MM.1S (cell line): Measurements from ENCODE around the gene SULT6B1.

Experiments used
- DNase-seq: peaks from one replicate; pipeline ENCODE4 v3.0.0-alpha.2; 2015
- H2AFZ ChIP-seq: fragments of 300-600 bp; sonication (generic); 2 replicates; pipeline ENCODE4 v1.6.0; 2016; ENCODE audit warnings: antibody characterized with exemption, low read length
- H3F3A ChIP-seq: fragments of 300-600 bp; sonication (generic); 2 replicates; pipeline ENCODE4 v1.6.1; 2016; ENCODE audit warnings: mild to moderate bottlenecking, antibody characterized with exemption, low read length, moderate library complexity, mixed read lengths; ENCODE audit not compliant: insufficient read depth
- H3K27ac ChIP-seq: fragments of 300-600 bp; sonication (generic); 2 replicates; pipeline ENCODE4 v1.5.1; 2016; ENCODE audit warnings: mild to moderate bottlenecking, low read length
- H3K27me3 ChIP-seq: fragments of 300-600 bp; sonication (generic); replicated peaks from 2 replicates; pipeline ENCODE4 v1.6.0; 2016; ENCODE audit warnings: low read length; ENCODE audit not compliant: insufficient read depth
- H3K36me3 ChIP-seq: fragments of 300-600 bp; sonication (generic); replicated peaks from 2 replicates; pipeline ENCODE4 v1.6.1; 2016; ENCODE audit warnings: mild to moderate bottlenecking, low read length, mixed read lengths; ENCODE audit not compliant: insufficient read depth
- H3K4me1 ChIP-seq: fragments of 300-600 bp; sonication (generic); 2 replicates; pipeline ENCODE4 v1.6.1; 2016; ENCODE audit warnings: low read length, mixed read lengths
- H3K4me2 ChIP-seq: fragments of 300-600 bp; sonication (generic); 2 replicates; pipeline ENCODE4 v1.6.0; 2016; ENCODE audit warnings: low read depth, low read length
- H3K4me3 ChIP-seq: fragments of 300-600 bp; sonication (generic); 2 replicates; pipeline ENCODE4 v1.5.1; 2016; ENCODE audit warnings: low read length, mixed read lengths
- H3K79me2 ChIP-seq: fragments of 300-600 bp; sonication (generic); 2 replicates; pipeline ENCODE4 v1.6.1; 2016; ENCODE audit warnings: mixed run types, low read length, mixed read lengths
- H3K9ac ChIP-seq: fragments of 300-600 bp; sonication (generic); 2 replicates; pipeline ENCODE4 v1.6.1; 2016; ENCODE audit warnings: low read length, mixed read lengths
- H3K9me2 ChIP-seq: fragments of 300-600 bp; sonication (generic); replicated peaks from 2 replicates; pipeline ENCODE4 v1.6.1; 2016; ENCODE audit warnings: mild to moderate bottlenecking, low read length, mixed read lengths; ENCODE audit not compliant: insufficient read depth
- H3K9me3 ChIP-seq: fragments of 300-600 bp; sonication (generic); replicated peaks from 2 replicates; pipeline ENCODE4 v1.6.1; 2016; ENCODE audit warnings: mild to moderate bottlenecking, low read length, mixed read lengths; ENCODE audit not compliant: insufficient read depth
- H4K20me1 ChIP-seq: fragments of 300-600 bp; sonication (generic); 2 replicates; pipeline ENCODE4 v1.6.1; 2016; ENCODE audit warnings: mild to moderate bottlenecking, low read length, moderate library complexity, mixed read lengths; ENCODE audit not compliant: insufficient read depth
- EZH2 ChIP-seq: fragments of 300-600 bp; sonication (generic); optimal IDR thresholded peaks from 2 replicates; pipeline ENCODE3; 2017; ENCODE audit warnings: low read depth, mild to moderate bottlenecking, antibody characterized with exemption, low read length, mixed read lengths
- EZH2phosphoT487 ChIP-seq: fragments of 300-600 bp; sonication (generic); IDR thresholded peaks from 2 replicates; pipeline ENCODE4 v1.6.1; 2018; ENCODE audit warnings: antibody characterized with exemption, low read length
- TF ChIP-seq, protein P1 (sequence below): fragments of 300-600 bp; sonication (generic); IDR thresholded peaks from 2 replicates; pipeline ENCODE4 v1.5.1; 2016; ENCODE audit warnings: antibody characterized with exemption, low read length, mixed read lengths

Gene SULT6B1

DNA sequence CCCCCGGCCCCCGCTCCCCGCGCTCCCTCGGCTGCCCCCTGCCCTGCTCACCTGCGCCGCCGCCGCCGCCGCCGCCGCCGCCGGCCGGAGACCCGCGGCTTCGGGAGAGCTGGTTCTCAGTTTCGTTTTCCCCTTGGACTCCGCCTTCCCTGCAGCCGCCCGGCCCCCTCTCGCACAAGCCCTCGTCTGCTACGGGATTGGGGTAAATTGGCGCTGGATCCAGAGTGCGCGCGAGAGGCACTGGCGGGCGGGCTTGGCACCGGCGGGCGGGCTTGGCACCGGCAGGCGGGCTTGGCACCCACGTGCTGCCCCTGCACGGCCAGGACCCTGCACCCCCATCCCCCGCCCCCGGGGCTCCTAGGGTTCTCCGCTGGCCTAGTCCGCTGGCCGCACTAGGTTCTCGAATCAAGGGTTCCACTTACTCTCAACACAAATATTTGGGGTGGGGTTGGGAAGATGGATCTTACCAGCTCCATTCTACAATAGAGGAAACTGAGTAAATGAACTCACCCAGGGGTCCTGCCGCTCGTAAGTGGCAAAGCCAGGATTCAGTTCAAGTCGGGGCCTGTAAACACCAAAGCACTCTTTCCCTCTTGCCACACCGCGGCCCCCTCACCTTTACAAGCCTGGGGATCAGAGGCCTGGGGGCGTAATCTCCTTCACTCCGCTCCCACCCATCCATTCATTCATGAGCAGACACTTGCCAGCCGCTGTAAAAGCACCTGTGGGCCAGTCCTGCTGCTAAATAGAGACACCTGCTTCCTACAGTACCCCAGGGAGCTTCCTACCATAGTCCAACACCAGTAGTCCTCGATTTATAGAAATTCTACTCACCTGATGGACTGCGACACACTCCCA lies 31.4 kb downstream of the SULT6B1 start, which contains the start of gene EIF2AK2:
Gene EIF2AK2 (minus strand): TSS at position 124 of the 858 bp plus-strand sequence. CDS start 9,174 bp downstream, outside the sequence.
- Histone ChIP-seq H4K20me1 (no peaks in the 10 kb centered on the region), H3F3A (no peaks in the 10 kb centered on the region), H3K9me3 (no peaks in the 10 kb centered on the region), H3K9me2 (no peaks in the 10 kb centered on the region), H3K27me3 (no peaks in the 10 kb centered on the region), H3K4me2 (peak within 1 kb of the TSS; percentile 96), H3K27ac (peak within 1 kb of the TSS; percentile 1; the same call in 1 of the 2 replicates), H3K9ac (peak within 1 kb of the TSS; percentile 90), H3K4me1 (peaks cover 3% of the 10 kb centered on the region; the same call in 1 of the 2 replicates), H3K36me3 (no peaks in the 10 kb centered on the region), H3K79me2 (peaks cover 46% of the 10 kb centered on the region), H2AFZ (peak within 1 kb of the TSS; percentile 96), H3K4me3 (peak within 1 kb of the TSS; percentile 96)
- TF ChIP-seq, protein P1, sequence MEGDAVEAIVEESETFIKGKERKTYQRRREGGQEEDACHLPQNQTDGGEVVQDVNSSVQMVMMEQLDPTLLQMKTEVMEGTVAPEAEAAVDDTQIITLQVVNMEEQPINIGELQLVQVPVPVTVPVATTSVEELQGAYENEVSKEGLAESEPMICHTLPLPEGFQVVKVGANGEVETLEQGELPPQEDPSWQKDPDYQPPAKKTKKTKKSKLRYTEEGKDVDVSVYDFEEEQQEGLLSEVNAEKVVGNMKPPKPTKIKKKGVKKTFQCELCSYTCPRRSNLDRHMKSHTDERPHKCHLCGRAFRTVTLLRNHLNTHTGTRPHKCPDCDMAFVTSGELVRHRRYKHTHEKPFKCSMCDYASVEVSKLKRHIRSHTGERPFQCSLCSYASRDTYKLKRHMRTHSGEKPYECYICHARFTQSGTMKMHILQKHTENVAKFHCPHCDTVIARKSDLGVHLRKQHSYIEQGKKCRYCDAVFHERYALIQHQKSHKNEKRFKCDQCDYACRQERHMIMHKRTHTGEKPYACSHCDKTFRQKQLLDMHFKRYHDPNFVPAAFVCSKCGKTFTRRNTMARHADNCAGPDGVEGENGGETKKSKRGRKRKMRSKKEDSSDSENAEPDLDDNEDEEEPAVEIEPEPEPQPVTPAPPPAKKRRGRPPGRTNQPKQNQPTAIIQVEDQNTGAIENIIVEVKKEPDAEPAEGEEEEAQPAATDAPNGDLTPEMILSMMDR = no peak
- TF ChIP-seq EZH2 (no peak), EZH2phosphoT487 (no peak)
- DNase-seq = peak; percentile 91

GRCh38 chr2:37156071-37156856 lies 32.2 kb downstream of the SULT6B1 start:
- Histone ChIP-seq H3K9me2 (no peaks in the 10 kb centered on the region), H3K4me1 (peaks cover 3% of the 10 kb centered on the region; the same call in 1 of the 2 replicates), H3K4me2 (peak overlapping the region; percentile 96), H2AFZ (peak overlapping the region; percentile 80), H3K27ac (no peak overlapping the region), H3F3A (no peaks in the 10 kb centered on the region), H3K4me3 (peak overlapping the region; percentile 96), H4K20me1 (no peaks in the 10 kb centered on the region), H3K36me3 (no peaks in the 10 kb centered on the region), H3K79me2 (peaks cover 54% of the 10 kb centered on the region), H3K27me3 (no peaks in the 10 kb centered on the region), H3K9ac (peak overlapping the region; percentile 90), H3K9me3 (no peaks in the 10 kb centered on the region)
- TF ChIP-seq, protein P1 = no peak
- peak; percentile 15 for DNase-seq

DNA sequence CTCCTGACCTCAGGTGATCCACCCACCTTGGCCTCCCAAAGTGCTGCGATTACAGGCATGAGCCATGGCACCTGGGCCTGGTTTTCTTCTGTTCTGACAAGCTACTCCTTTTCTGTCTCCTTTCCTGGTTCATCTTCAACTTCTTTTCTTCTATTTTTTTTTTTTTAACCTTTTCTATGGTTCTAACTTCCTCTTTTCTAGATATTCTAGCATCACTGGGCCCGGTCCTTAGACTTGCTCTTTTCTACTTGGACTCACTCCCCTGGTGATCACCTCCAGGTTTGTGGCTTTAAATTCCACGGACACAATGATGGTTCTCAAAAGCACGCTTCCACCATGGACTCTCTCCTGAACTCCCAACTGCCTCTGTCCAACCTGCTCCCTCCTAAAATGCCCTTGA lies 33.7 kb downstream of the SULT6B1 start:
- H3K9me2 ChIP-seq = no peaks in the 10 kb centered on the region
- no peaks in the 10 kb centered on the region for H3K36me3 ChIP-seq
- H4K20me1 ChIP-seq = no peaks in the 10 kb centered on the region
- no peaks in the 10 kb centered on the region for H3F3A ChIP-seq
- H3K9ac ChIP-seq = no peak overlapping the region
- H3K79me2 ChIP-seq = peaks cover 68% of the 10 kb centered on the region
- no peak overlapping the region for H3K27ac ChIP-seq
- TF ChIP-seq EZH2 = no peak
- TF ChIP-seq, protein P1 = no peak
- TF ChIP-seq EZH2phosphoT487 = no peak
- peaks cover 3% of the 10 kb centered on the region; the same call in 1 of the 2 replicates for H3K4me1 ChIP-seq
- no peak overlapping the region for H3K4me2 ChIP-seq
- no peak overlapping the region for H2AFZ ChIP-seq
- H3K4me3 ChIP-seq = no peak overlapping the region
- H3K27me3 ChIP-seq = no peaks in the 10 kb centered on the region
- no peaks in the 10 kb centered on the region for H3K9me3 ChIP-seq
- DNase-seq = no peak
